ENCODE results near the gene HEATR9.

GRCh38 chr17:35895636-35896587 is 27.2 kb upstream of the HEATR9 start:
- TF ChIP-seq CTCF (IDR thresholded peaks at IDR 0.05) (no peak), EZH2 (IDR thresholded peaks at IDR 0.05; ENCODE audit: borderline replicate concordance, insufficient read depth, low read depth, low read length, poor library complexity, severe bottlenecking) (no peak)
